B cell (primary cell): Measurements from ENCODE around the gene HYOU1. TPM values are rescaled to one million over a fixed set of nuclear protein-coding genes. Genes with fewer than 3 reads are reported as not detected.
A peak's percentile ranks its signal among the peaks of the same experiment; 100 is the strongest.
"Not testable (repeated sequence)": the region's sequence is repeated elsewhere in the genome, so short reads cannot be mapped to it uniquely, and the experiment has no call there.

Experiments used
- ATAC-seq: fragments of 200-7000 bp; cut with Tn5 transposase; one replicate; pipeline ENCODE4 v1.10.0; 2021; ENCODE audit warnings: low read depth, mild to moderate bottlenecking, moderate number of reproducible peaks, moderate library complexity
- CTCF ChIA-PET: fragments of 350-600 bp; sonication (Branson Sonifier 250); formaldehyde crosslinking; loops from one replicate; lab custom pipeline; 2021; ENCODE audit warnings: antibody characterized with exemption, inconsistent platforms; lab: Charles Lee
- POLR2A ChIA-PET: fragments of 350-600 bp; sonication (Branson Sonifier 250); formaldehyde crosslinking; loops from one replicate; lab custom pipeline; 2021; ENCODE audit warnings: antibody characterized with exemption; lab: Charles Lee
- DNase-seq: peaks from one replicate; pipeline ENCODE4 v3.0.0; 2013
- H2AFZ ChIP-seq: 2 replicates; pipeline ENCODE4 v1.6.1; 2012; ENCODE audit warnings: mild to moderate bottlenecking, low read depth, low read length; ENCODE audit not compliant: insufficient read depth, poor library complexity, severe bottlenecking
- H3K27ac ChIP-seq, 2 donors: 1 replicate in 1 of 2; 2 replicates in 1 of 2; pipeline ENCODE4 v1.5.1; 2012 to 2013; ENCODE audit warnings: low read length in 2 of 2, mild to moderate bottlenecking in 2 of 2, moderate library complexity in 1 of 2
- H3K27me3 ChIP-seq, 4 experiments: fragments of 200-600 bp in 1 of 4; sonication (generic) in 1 of 4; replicated peaks in 1 of 4; 1 replicate in 2 of 4; 2 replicates in 2 of 4; pipeline versions ENCODE4 v1.6.1 to v1.7.0; 2013 to 2016; ENCODE audit warnings: low read length in 3 of 4, mild to moderate bottlenecking in 2 of 4, mixed read lengths in 1 of 4, moderate library complexity in 1 of 4; ENCODE audit not compliant: insufficient read depth in 4 of 4, control insufficient read depth in 3 of 4; ENCODE audit errors: control extremely low read depth in 1 of 4
- H3K36me3 ChIP-seq, 2 experiments: replicated peaks in 1 of 2; 1 replicate in 1 of 2; 2 replicates in 1 of 2; pipeline versions ENCODE4 v1.6.1 to v1.7.1; 2013; ENCODE audit warnings: low read length in 1 of 2; ENCODE audit not compliant: insufficient read depth in 2 of 2, control insufficient read depth in 1 of 2; ENCODE audit errors: control extremely low read depth in 1 of 2, extremely low read depth in 1 of 2
- H3K4me1 ChIP-seq, 2 donors: fragments of 200-600 bp in 1 of 2; sonication (generic) in 1 of 2; 1 replicate in 1 of 2; 2 replicates in 1 of 2; pipeline versions ENCODE4 v1.5.1 to v1.6.1; 2013 to 2017; ENCODE audit warnings: low read length in 2 of 2; ENCODE audit not compliant: control insufficient read depth in 2 of 2, insufficient read depth in 2 of 2
- H3K4me2 ChIP-seq: replicated peaks from 2 replicates; pipeline ENCODE3; 2012; ENCODE audit warnings: mild to moderate bottlenecking, low read depth, low read length; ENCODE audit not compliant: poor library complexity, severe bottlenecking
- H3K4me3 ChIP-seq, 5 experiments: fragments of 200-600 bp in 1 of 5; sonication (generic) in 1 of 5; 1 replicate in 3 of 5; 2 replicates in 2 of 5; pipeline versions ENCODE4 v1.5.1 to v1.7.0; 2011 to 2016; ENCODE audit warnings: low read length in 4 of 5, mild to moderate bottlenecking in 4 of 5, low read depth in 2 of 5, control low read depth in 1 of 5, moderate library complexity in 1 of 5; ENCODE audit not compliant: insufficient read depth in 1 of 5; ENCODE audit errors: control extremely low read depth in 1 of 5, extremely low read depth in 1 of 5
- H3K79me2 ChIP-seq: fragments of 200-600 bp; sonication (generic); one replicate; pipeline ENCODE4 v1.6.0; 2016; ENCODE audit warnings: low read length; ENCODE audit not compliant: control insufficient read depth, insufficient read depth
- H3K9ac ChIP-seq: fragments of 200-600 bp; sonication (generic); 2 replicates; pipeline ENCODE4 v1.6.1; 2017; ENCODE audit warnings: mild to moderate bottlenecking, low read length, moderate library complexity
- H3K9me3 ChIP-seq, 3 donors: one replicate each; pipeline versions ENCODE4 v1.6.1 to v1.7.1; 2013; ENCODE audit warnings: low read length in 2 of 3; ENCODE audit not compliant: control insufficient read depth in 2 of 3, insufficient read depth in 1 of 3; ENCODE audit errors: control extremely low read depth in 1 of 3
- H4K20me1 ChIP-seq: 2 replicates; pipeline ENCODE4 v1.6.0; 2012; ENCODE audit warnings: mild to moderate bottlenecking, low read length; ENCODE audit not compliant: insufficient read depth, control insufficient read depth, poor library complexity, severe bottlenecking
- H3K27ac Mint-ChIP-seq: one replicate; pipeline ENCODE4 v1.8.0; 2021; ENCODE audit warnings: mixed read lengths
- H3K27me3 Mint-ChIP-seq: one replicate; pipeline ENCODE4 v1.8.0; 2021; ENCODE audit warnings: mixed read lengths
- H3K4me1 Mint-ChIP-seq: one replicate; pipeline ENCODE4 v1.8.0; 2021; ENCODE audit warnings: mixed read lengths
- H3K4me3 Mint-ChIP-seq: one replicate; pipeline ENCODE4 v1.8.0; 2021; ENCODE audit warnings: mixed read lengths
- H3K9me3 Mint-ChIP-seq: one replicate; pipeline ENCODE4 v1.8.0; 2022; ENCODE audit warnings: mixed read lengths; ENCODE audit not compliant: insufficient read depth
- EZH2 ChIP-seq: IDR thresholded peaks from 2 replicates; pipeline ENCODE4 v1.6.1; 2012; ENCODE audit warnings: borderline replicate concordance, low read depth, mild to moderate bottlenecking, moderate library complexity, low read length; ENCODE audit not compliant: insufficient read depth, poor library complexity, severe bottlenecking
- WGBS: methylation state at CpG from one replicate; pipeline ENCODE4 v1.1.5; 2013; ENCODE audit warnings: missing lambda C conversion rate; ENCODE audit not compliant: insufficient coverage; 5-methylcytosine and 5-hydroxymethylcytosine counted together
- intact Hi-C: fragments of 100-400 bp; cut with micrococcal nuclease; formaldehyde crosslinking; loops from one replicate; pipeline ENCODE4 v1.10.0; 2022
- polyA plus RNA-seq: library from polyadenylated mRNA; depleted of rRNA; stranded (reverse); fragments of >200 nt; gene quantifications from 2 replicates; pipeline ENCODE4 v1.2.3, GENCODE V29; 2012
- total RNA-seq, 2 donors: library from RNA; stranded (reverse); fragments of 120-200 nt in 1 of 2; gene quantifications; 1 replicate in 1 of 2; 2 replicates in 1 of 2; pipeline versions ENCODE4 v1.2.3 to v1.2.4, GENCODE V29; 2013 to 2022
- TF ChIP-seq, protein P1 (sequence below): fragments of 200-600 bp; IDR thresholded peaks from one replicate; pipeline ENCODE4 v1.8.0; 2022; ENCODE audit warnings: antibody characterized with exemption, mild to moderate bottlenecking

Gene HYOU1
- total and polyA plus RNA-seq, 2 donors (not counting 1 experiment from before 2014, with no cell fraction given) = 38.5 to 48.7 TPM

DNA sequence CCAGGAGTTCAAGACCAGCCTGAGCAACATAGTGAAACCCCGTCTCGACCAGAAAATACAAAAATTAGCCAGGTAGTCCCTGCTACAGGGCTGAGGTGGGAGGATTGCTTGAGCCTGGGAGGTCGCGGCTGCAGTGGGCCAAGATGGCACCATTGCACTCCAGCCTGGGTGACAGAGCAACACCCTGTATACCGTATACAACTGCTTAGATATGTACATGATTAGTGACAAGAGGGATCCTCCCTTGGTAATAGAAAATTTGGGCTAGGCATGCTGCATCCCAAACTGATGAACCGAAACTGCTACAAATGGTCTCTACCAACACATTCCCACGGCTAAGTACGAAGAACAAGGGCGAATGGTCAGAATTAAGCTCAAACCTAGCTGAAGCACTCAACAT, 14.1 kb downstream of the HYOU1 start:
- Histone ChIP-seq H3K36me3 (peaks cover 0 to 21% of the 10 kb centered on the region in 2 experiments), H3K79me2 (no peaks in the 10 kb centered on the region), H4K20me1 (no peaks in the 10 kb centered on the region), H2AFZ (no peak overlapping the region), H3K9me3 (no peaks in the 10 kb centered on the region), H3K27ac (no peak overlapping the region), H3K4me2 (no peak overlapping the region), H3K4me1 (peaks cover 0 to 8% of the 10 kb centered on the region in 2 donors), H3K4me3 (no peak overlapping the region), H3K9ac (no peak overlapping the region), H3K27me3 (no peaks in the 10 kb centered on the region)
- intact Hi-C loops = no loop called here
- H3K27me3 Mint-ChIP-seq = no peaks in the 10 kb centered on the region
- no peaks in the 10 kb centered on the region for H3K9me3 Mint-ChIP-seq
- H3K27ac Mint-ChIP-seq = no peak overlapping the region
- peaks cover 10% of the 10 kb centered on the region for H3K4me1 Mint-ChIP-seq
- H3K4me3 Mint-ChIP-seq = no peak overlapping the region
- DNase-seq = no peak
- ATAC-seq = no peak
- no peak for TF ChIP-seq EZH2
- TF ChIP-seq, protein P1, sequence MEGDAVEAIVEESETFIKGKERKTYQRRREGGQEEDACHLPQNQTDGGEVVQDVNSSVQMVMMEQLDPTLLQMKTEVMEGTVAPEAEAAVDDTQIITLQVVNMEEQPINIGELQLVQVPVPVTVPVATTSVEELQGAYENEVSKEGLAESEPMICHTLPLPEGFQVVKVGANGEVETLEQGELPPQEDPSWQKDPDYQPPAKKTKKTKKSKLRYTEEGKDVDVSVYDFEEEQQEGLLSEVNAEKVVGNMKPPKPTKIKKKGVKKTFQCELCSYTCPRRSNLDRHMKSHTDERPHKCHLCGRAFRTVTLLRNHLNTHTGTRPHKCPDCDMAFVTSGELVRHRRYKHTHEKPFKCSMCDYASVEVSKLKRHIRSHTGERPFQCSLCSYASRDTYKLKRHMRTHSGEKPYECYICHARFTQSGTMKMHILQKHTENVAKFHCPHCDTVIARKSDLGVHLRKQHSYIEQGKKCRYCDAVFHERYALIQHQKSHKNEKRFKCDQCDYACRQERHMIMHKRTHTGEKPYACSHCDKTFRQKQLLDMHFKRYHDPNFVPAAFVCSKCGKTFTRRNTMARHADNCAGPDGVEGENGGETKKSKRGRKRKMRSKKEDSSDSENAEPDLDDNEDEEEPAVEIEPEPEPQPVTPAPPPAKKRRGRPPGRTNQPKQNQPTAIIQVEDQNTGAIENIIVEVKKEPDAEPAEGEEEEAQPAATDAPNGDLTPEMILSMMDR = no peak
- ChIA-PET POLR2A (no interaction called here), CTCF (interaction anchor here (0.9 to 2.7 kb wide), 2 partner anchors 13 to 24 kb away, joined by 3 to 8 read pairs; no protein-coding TSS in a partner anchor)
- 100% methylated on average over 2 of the region's 9 CpGs for WGBS

DNA sequence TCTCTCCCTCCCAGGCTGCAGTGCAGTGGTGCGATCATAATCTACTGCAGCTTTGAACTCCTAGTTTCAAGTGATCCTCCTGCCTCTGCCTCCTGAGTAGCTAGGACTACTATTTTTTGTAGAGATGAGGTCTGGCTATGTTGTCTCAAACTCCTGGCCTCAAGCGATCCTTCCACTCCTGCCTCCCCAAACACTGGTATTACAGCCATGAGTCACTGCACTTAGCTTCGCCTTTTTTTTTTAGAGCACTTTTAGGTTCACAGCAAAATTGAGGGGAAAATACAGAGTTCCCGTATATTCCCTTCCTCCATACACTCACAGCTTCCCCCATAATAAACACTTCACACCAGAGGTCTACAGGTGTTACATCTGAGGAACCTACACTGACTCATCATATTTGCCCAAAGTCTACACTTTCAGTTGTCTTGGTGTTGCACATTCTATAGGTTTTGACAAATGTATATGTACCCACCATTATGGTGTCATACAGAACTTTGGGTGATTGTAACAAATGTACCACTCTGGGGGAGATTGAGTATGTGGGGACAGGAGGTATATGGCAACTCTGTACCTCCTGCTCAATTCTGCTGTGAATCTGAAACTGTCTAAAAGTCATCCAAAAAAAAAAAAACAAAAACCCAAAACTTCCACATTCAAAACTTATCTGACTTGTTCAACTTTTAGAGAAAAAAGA, 15.0 kb downstream of the HYOU1 start:
- H4K20me1 ChIP-seq = no peaks in the 10 kb centered on the region
- no peak overlapping the region for H3K27ac ChIP-seq
- no peaks in the 10 kb centered on the region for H3K9me3 ChIP-seq
- no peak for DNase-seq
- no peak for TF ChIP-seq EZH2
- TF ChIP-seq, protein P1 = no peak
- H3K9ac ChIP-seq = no peak overlapping the region
- Mint-ChIP-seq H3K27ac (no peak overlapping the region), H3K4me3 (no peak overlapping the region), H3K9me3 (no peaks in the 10 kb centered on the region), H3K27me3 (no peaks in the 10 kb centered on the region), H3K4me1 (peaks cover 10% of the 10 kb centered on the region)
- no peak overlapping the region for H2AFZ ChIP-seq
- H3K79me2 ChIP-seq = no peaks in the 10 kb centered on the region
- intact Hi-C loops = no loop called here
- H3K4me1 ChIP-seq = peaks cover 0 to 8% of the 10 kb centered on the region in 2 donors
- no peak overlapping the region for H3K4me3 ChIP-seq
- H3K27me3 ChIP-seq = no peaks in the 10 kb centered on the region
- no peak for ATAC-seq
- WGBS = 77% methylated on average over 2 of the region's 4 CpGs
- H3K36me3 ChIP-seq = peaks cover 0 to 14% of the 10 kb centered on the region in 2 experiments
- ChIA-PET POLR2A (interaction anchor here (0.7 kb wide), 2 partner anchors 19 to 62 kb away, joined by 7 to 13 read pairs; no protein-coding TSS in a partner anchor), CTCF (interaction anchor here (0.9 to 1.3 kb wide), 2 partner anchors 12 to 25 kb away, joined by 3 read pairs; no protein-coding TSS in a partner anchor)
- no peak overlapping the region for H3K4me2 ChIP-seq

DNA sequence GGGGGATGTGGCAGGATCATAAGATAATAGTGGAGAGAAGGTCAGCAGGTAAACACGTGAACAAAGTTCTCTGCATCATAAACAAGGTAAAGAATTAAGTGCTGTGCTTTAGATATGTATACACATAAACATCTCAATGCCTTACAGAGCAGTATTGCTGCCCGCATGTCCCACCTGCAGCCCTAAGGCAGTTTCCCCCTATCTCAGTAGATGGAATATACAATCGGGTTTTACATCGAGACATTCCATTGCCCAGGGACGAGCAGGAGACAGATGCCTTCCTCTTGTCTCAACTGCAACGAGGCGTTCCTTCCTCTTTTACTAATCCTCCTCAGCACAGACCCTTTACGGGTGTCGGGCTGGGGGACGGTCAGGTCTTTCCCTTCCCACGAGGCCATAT, 17.5 kb downstream of the HYOU1 start:
- H2AFZ ChIP-seq = peak overlapping the region; percentile 57
- H3K27me3 ChIP-seq, H4K20me1 ChIP-seq, H3K4me1 Mint-ChIP-seq, H3K79me2 ChIP-seq, H3K4me1 ChIP-seq, H3K27ac Mint-ChIP-seq, H3K9ac ChIP-seq, ATAC-seq, H3K27me3 Mint-ChIP-seq, H3K9me3 ChIP-seq, intact Hi-C loops, CTCF ChIA-PET, H3K27ac ChIP-seq, DNase-seq, H3K36me3 ChIP-seq, H3K4me3 Mint-ChIP-seq, H3K4me2 ChIP-seq, H3K4me3 ChIP-seq, H3K9me3 Mint-ChIP-seq: not testable (repeated sequence)
- POLR2A ChIA-PET = interaction anchor here (0.6 kb wide), 1 partner anchor 38 kb away, joined by 11 read pairs; no protein-coding TSS in a partner anchor
- 20% methylated on average over 1 of the region's 11 CpGs for WGBS
